ENCODE results near the gene CLK1.
"Not testable (repeated sequence)": the region's sequence is repeated elsewhere in the genome, so short reads cannot be mapped to it uniquely, and the experiment has no call there.

The CLK1 gene

GRCh38 chr2:200888704-200889625 lies 24.5 kb upstream of the CLK1 start, which contains the start of the genes NIF3L1 and PPIL3:
Gene NIF3L1 (plus strand): TSS chr2:200889371. CDS start chr2:200891944, 2,573 bp downstream.
Gene PPIL3 (minus strand): TSS chr2:200889077. CDS start chr2:200887615, 1,462 bp downstream.
- H3K4me3 ChIP-seq (replicated peaks; ENCODE audit: insufficient read depth, low read length) = peak within 1 kb of the TSS; percentile 77
- no peaks in the 10 kb centered on the region for H3K27me3 ChIP-seq (ENCODE audit: insufficient read depth, poor library complexity, severe bottlenecking)
- peak; percentile 97 to 99 for DNase-seq (ENCODE audit: low read depth in 1 of 2, low spot score in 1 of 2)
- TF ChIP-seq CTCF (IDR thresholded peaks at IDR 0.05; ENCODE audit: insufficient read depth, low read length) = no peak
- peak; percentile 99 for TF ChIP-seq GABPA (IDR thresholded peaks at IDR 0.05; ENCODE audit: low read depth)
- peak; percentile 25; the same call in 1 of the 2 replicates for TF ChIP-seq SPI1 (IDR thresholded peaks at IDR 0.05; ENCODE audit: borderline replicate concordance, low read depth)
- TF ChIP-seq POLR2AphosphoS5 (IDR thresholded peaks at IDR 0.05; ENCODE audit: low read depth) = peak; percentile 66
- peak; percentile 83 for TF ChIP-seq REST (IDR thresholded peaks at IDR 0.05; ENCODE audit: insufficient replicate concordance, low read depth)
- peak within 1 kb of the TSS; percentile 94 for H3K27ac ChIP-seq (replicated peaks)

GRCh38 chr2:200881715-200882249 lies 17.3 kb upstream of the CLK1 start:
- H3K27ac ChIP-seq (replicated peaks) = not testable (repeated sequence)

GRCh38 chr2:200878289-200878880 lies 13.9 kb upstream of the CLK1 start:
- H3K4me3 ChIP-seq (replicated peaks; ENCODE audit: insufficient read depth, low read length) = no peak overlapping the region
- DNase-seq (ENCODE audit: low read depth in 1 of 2, low spot score in 1 of 2) = no peak
- H3K27me3 ChIP-seq (ENCODE audit: insufficient read depth, poor library complexity, severe bottlenecking) = no peaks in the 10 kb centered on the region
- no peak overlapping the region for H3K27ac ChIP-seq (replicated peaks)
- TF ChIP-seq CTCF (IDR thresholded peaks at IDR 0.05; ENCODE audit: insufficient read depth, low read length) = no peak
- TF ChIP-seq GABPA (IDR thresholded peaks at IDR 0.05; ENCODE audit: low read depth) = no peak
- no peak for TF ChIP-seq SPI1 (IDR thresholded peaks at IDR 0.05; ENCODE audit: borderline replicate concordance, low read depth)
- no peak for TF ChIP-seq POLR2AphosphoS5 (IDR thresholded peaks at IDR 0.05; ENCODE audit: low read depth)
- no peak for TF ChIP-seq REST (IDR thresholded peaks at IDR 0.05; ENCODE audit: insufficient replicate concordance, low read depth)

More at GRCh38 chr2:200881715-200882249, 17.3 kb upstream of the CLK1 start:
- not testable (repeated sequence) for DNase-seq (ENCODE audit: low read depth in 1 of 2, low spot score in 1 of 2); H3K27me3 ChIP-seq (ENCODE audit: insufficient read depth, poor library complexity, severe bottlenecking); H3K4me3 ChIP-seq (replicated peaks; ENCODE audit: insufficient read depth, low read length)

GRCh38 chr2:200877443-200877842 lies 13.0 kb upstream of the CLK1 start:
- Histone ChIP-seq H3K27me3 (ENCODE audit: insufficient read depth, poor library complexity, severe bottlenecking) (no peaks in the 10 kb centered on the region), H3K4me3 (replicated peaks; ENCODE audit: insufficient read depth, low read length) (no peak overlapping the region), H3K27ac (replicated peaks) (no peak overlapping the region)
- TF ChIP-seq GABPA (IDR thresholded peaks at IDR 0.05; ENCODE audit: low read depth) (no peak), POLR2AphosphoS5 (IDR thresholded peaks at IDR 0.05; ENCODE audit: low read depth) (no peak), REST (IDR thresholded peaks at IDR 0.05; ENCODE audit: insufficient replicate concordance, low read depth) (no peak), CTCF (IDR thresholded peaks at IDR 0.05; ENCODE audit: insufficient read depth, low read length) (no peak), SPI1 (IDR thresholded peaks at IDR 0.05; ENCODE audit: borderline replicate concordance, low read depth) (no peak)
- no peak for DNase-seq (ENCODE audit: low read depth in 1 of 2, low spot score in 1 of 2)
